Stomach (tissue), 4 donors: ENCODE data around the gene DEDD.

Source experiments
- POLR2A ChIP-seq, 4 donors: fragments of 450-650 bp; IDR thresholded peaks; one replicate each; pipeline ENCODE4 v1.6.1; 2016; ENCODE audit warnings: antibody characterized with exemption in 4 of 4, control low read depth in 2 of 4, mild to moderate bottlenecking in 1 of 4, moderate library complexity in 1 of 4
- TF ChIP-seq, protein P1 (sequence below), 7 experiments: fragments of 450-650 bp in 4 of 7; fragments of 200-600 bp in 3 of 7; sonication (generic) in 3 of 7; IDR thresholded peaks; one replicate each; pipeline ENCODE4 v1.5.1; 2016 to 2019; ENCODE audit warnings: antibody characterized with exemption in 7 of 7, control low read depth in 2 of 7, mild to moderate bottlenecking in 1 of 7

DNA sequence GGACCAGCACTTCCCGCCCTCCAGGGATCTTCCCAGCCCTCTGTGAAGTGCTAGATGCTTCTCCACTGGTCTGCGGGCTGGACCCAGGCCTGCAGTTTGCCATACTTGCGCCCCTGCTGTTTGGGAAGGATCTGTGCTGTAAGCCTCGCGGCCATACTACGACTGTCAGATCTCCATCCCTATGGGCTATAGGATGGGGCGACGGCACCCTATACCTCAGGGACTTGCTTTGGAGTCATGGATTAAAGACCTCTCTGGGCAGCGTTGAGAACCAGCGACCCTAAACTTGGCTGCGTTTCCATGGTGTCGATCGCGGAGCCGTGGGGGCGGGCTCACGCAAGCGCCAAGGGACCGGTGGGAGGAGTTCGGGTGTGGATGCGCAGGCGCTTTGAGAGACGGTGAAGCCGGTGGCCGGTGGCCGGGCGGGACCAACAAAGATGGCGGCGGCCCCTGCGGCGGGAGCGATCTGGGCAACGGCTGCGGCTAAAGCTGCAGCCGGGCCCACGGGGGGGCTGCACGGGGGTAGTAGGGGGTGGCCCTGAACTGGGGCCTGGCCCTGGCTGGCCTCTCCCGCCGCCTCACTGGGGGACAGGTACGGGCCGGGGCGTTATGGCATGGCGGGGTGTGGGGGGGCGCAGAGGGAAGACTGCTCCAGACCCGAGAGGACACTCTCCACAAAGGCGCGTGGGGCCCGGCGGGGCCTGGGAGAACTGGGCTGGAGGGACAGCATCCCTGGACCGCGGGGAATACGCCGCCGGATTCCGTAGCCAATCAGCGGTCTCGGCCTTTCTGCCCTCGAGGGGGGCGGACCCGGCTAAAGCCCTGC, 26.8 kb upstream of the DEDD start, which contains the start of gene USP21:
- TF ChIP-seq POLR2A (IDR thresholded peaks at IDR 0.05): peak in 1 of 4 donors; percentile 21
- TF ChIP-seq, protein P1, sequence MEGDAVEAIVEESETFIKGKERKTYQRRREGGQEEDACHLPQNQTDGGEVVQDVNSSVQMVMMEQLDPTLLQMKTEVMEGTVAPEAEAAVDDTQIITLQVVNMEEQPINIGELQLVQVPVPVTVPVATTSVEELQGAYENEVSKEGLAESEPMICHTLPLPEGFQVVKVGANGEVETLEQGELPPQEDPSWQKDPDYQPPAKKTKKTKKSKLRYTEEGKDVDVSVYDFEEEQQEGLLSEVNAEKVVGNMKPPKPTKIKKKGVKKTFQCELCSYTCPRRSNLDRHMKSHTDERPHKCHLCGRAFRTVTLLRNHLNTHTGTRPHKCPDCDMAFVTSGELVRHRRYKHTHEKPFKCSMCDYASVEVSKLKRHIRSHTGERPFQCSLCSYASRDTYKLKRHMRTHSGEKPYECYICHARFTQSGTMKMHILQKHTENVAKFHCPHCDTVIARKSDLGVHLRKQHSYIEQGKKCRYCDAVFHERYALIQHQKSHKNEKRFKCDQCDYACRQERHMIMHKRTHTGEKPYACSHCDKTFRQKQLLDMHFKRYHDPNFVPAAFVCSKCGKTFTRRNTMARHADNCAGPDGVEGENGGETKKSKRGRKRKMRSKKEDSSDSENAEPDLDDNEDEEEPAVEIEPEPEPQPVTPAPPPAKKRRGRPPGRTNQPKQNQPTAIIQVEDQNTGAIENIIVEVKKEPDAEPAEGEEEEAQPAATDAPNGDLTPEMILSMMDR (IDR thresholded peaks at IDR 0.05): peak in 3 of 7 experiments; percentile 9 to 16 (median 12)
